ENCODE measurements around the gene YWHAH.

Gene YWHAH

GRCh38 chr22:31998784-31999385 is 54.5 kb downstream of the YWHAH start:
- Histone ChIP-seq H3K79me2 (ENCODE audit: low read length) (no peaks in the 10 kb centered on the region), H3K4me1 (ENCODE audit: low read length) (no peaks in the 10 kb centered on the region), H4K20me1 (ENCODE audit: insufficient read depth, low read length) (no peaks in the 10 kb centered on the region), H3K27ac (ENCODE audit: low read length) (no peak overlapping the region), H3K36me3 (replicated peaks; ENCODE audit: low read depth, low read length) (no peaks in the 10 kb centered on the region), H3K27me3 (ENCODE audit: low read depth, low read length) (peaks cover 13% of the 10 kb centered on the region), H3K9ac (ENCODE audit: low read length) (no peak overlapping the region), H2AFZ (ENCODE audit: low read depth, low read length) (no peak overlapping the region), H3K9me3 (ENCODE audit: insufficient read depth, low read length) (no peaks in the 10 kb centered on the region), H3K4me3 (ENCODE audit: low read length) (no peak overlapping the region), H3K4me2 (ENCODE audit: low read length) (no peak overlapping the region)
- TF ChIP-seq EZH2phosphoT487 (IDR thresholded peaks at IDR 0.05; ENCODE audit: low read depth) (no peak), CTCF (IDR thresholded peaks at IDR 0.05; ENCODE audit: low read depth, low read length) (no peak)

GRCh38 chr22:32000181-32000580 is 55.8 kb downstream of the YWHAH start:
- Histone ChIP-seq H3K79me2 (ENCODE audit: low read length) (no peaks in the 10 kb centered on the region), H3K9me3 (ENCODE audit: insufficient read depth, low read length) (no peaks in the 10 kb centered on the region), H3K27ac (ENCODE audit: low read length) (no peak overlapping the region), H4K20me1 (ENCODE audit: insufficient read depth, low read length) (no peaks in the 10 kb centered on the region), H3K4me1 (ENCODE audit: low read length) (no peaks in the 10 kb centered on the region), H3K27me3 (ENCODE audit: low read depth, low read length) (peaks cover 15% of the 10 kb centered on the region), H3K4me3 (ENCODE audit: low read length) (no peak overlapping the region), H2AFZ (ENCODE audit: low read depth, low read length) (no peak overlapping the region), H3K36me3 (replicated peaks; ENCODE audit: low read depth, low read length) (no peaks in the 10 kb centered on the region), H3K4me2 (ENCODE audit: low read length) (no peak overlapping the region), H3K9ac (ENCODE audit: low read length) (no peak overlapping the region)
- TF ChIP-seq EZH2phosphoT487 (IDR thresholded peaks at IDR 0.05; ENCODE audit: low read depth) (no peak), CTCF (IDR thresholded peaks at IDR 0.05; ENCODE audit: low read depth, low read length) (no peak)

GRCh38 chr22:32005453-32005852 is 61.1 kb downstream of the YWHAH start:
- H3K27ac ChIP-seq (ENCODE audit: low read length), result no peak overlapping the region
- H3K36me3 ChIP-seq (replicated peaks; ENCODE audit: low read depth, low read length), result no peaks in the 10 kb centered on the region
- no peaks in the 10 kb centered on the region for H4K20me1 ChIP-seq (ENCODE audit: insufficient read depth, low read length)
- H3K79me2 ChIP-seq (ENCODE audit: low read length), result no peaks in the 10 kb centered on the region
- peaks cover 7% of the 10 kb centered on the region for H3K27me3 ChIP-seq (ENCODE audit: low read depth, low read length)
- no peak overlapping the region for H3K4me2 ChIP-seq (ENCODE audit: low read length)
- H3K9ac ChIP-seq (ENCODE audit: low read length), result no peak overlapping the region
- no peak overlapping the region for H3K4me3 ChIP-seq (ENCODE audit: low read length)
- H2AFZ ChIP-seq (ENCODE audit: low read depth, low read length), result no peak overlapping the region
- H3K4me1 ChIP-seq (ENCODE audit: low read length), result no peaks in the 10 kb centered on the region
- no peak for TF ChIP-seq EZH2phosphoT487 (IDR thresholded peaks at IDR 0.05; ENCODE audit: low read depth)
- TF ChIP-seq CTCF (IDR thresholded peaks at IDR 0.05; ENCODE audit: low read depth, low read length), result no peak
- H3K9me3 ChIP-seq (ENCODE audit: insufficient read depth, low read length), result no peaks in the 10 kb centered on the region
